LNCaP clone FGC (cell line): ENCODE results near the gene NR2F1.
A peak's percentile ranks its signal among the peaks of the same experiment; 100 is the strongest.

Experiments
- DNase-seq: peaks from one replicate; pipeline ENCODE4 v3.0.0-alpha.2; 2011; ENCODE audit warnings: low read depth
- H3K4me3 ChIP-seq: 2 replicates; pipeline ENCODE4 v1.5.1; 2011; ENCODE audit warnings: mild to moderate bottlenecking, low read depth, low read length, control low read depth
- CTCF ChIP-seq: IDR thresholded peaks from 2 replicates; pipeline ENCODE4 v1.5.1; 2012; ENCODE audit warnings: mild to moderate bottlenecking; ENCODE audit not compliant: control insufficient read depth, insufficient read depth; ENCODE audit errors: extremely low read depth

NR2F1 gene

GRCh38 chr5:93610581-93611272 is 27.7 kb downstream of the NR2F1 start:
- no peak overlapping the region for H3K4me3 ChIP-seq
- no peak for TF ChIP-seq CTCF
- DNase-seq, result no peak

- no peak overlapping the region for H3K4me3 ChIP-seq
- DNase-seq, result no peak
- no peak for TF ChIP-seq CTCF
Measured at GRCh38 chr5:93611273-93611975, 28.4 kb downstream of the NR2F1 start.

- H3K4me3 ChIP-seq, result no peak overlapping the region
- no peak for TF ChIP-seq CTCF
- DNase-seq, result no peak
Measured at GRCh38 chr5:93611976-93612854, 29.2 kb downstream of the NR2F1 start.

GRCh38 chr5:93612855-93613243 is 29.8 kb downstream of the NR2F1 start:
- H3K4me3 ChIP-seq, result no peak overlapping the region
- DNase-seq, result no peak
- no peak for TF ChIP-seq CTCF

- H3K4me3 ChIP-seq, result no peak overlapping the region
- TF ChIP-seq CTCF, result no peak
- DNase-seq, result no peak
Measured at GRCh38 chr5:93616538-93617174, 33.6 kb downstream of the NR2F1 start.

- peak; percentile 44 for TF ChIP-seq CTCF
- DNase-seq, result no peak
- H3K4me3 ChIP-seq, result peak overlapping the region; percentile 50
Measured at GRCh38 chr5:93620487-93621326, 37.7 kb downstream of the NR2F1 start.
